HG02763 (cell line): ENCODE measurements around the gene OXLD1.

Source experiments
- ATAC-seq: cut with Tn5 transposase; IDR thresholded peaks from one replicate; pipeline ENCODE4 v1.9.1; 2021; ENCODE audit warnings: mild to moderate bottlenecking, moderate library complexity; ENCODE audit not compliant: unreplicated experiment

OXLD1 gene

GRCh38 chr17:81702934-81703746 is 36.7 kb upstream of the OXLD1 start, which contains the start of gene MRPL12:
Gene MRPL12 (plus strand): TSS chr17:81703367. CDS start chr17:81703502, 135 bp downstream.
- ATAC-seq: peak; percentile 90

- no peak for ATAC-seq
Observed at GRCh38 chr17:81701288-81702071, 35.1 kb upstream of the OXLD1 start.

- ATAC-seq: no peak
Observed at GRCh38 chr17:81700353-81701287, 34.2 kb upstream of the OXLD1 start.

GRCh38 chr17:81697261-81698044 is 31.0 kb upstream of the OXLD1 start:
- no peak for ATAC-seq

- ATAC-seq: no peak
Observed at GRCh38 chr17:81696218-81696941, 30.0 kb upstream of the OXLD1 start.

GRCh38 chr17:81695801-81696200 is 29.4 kb upstream of the OXLD1 start:
- ATAC-seq: no peak

- ATAC-seq: no peak
Observed at GRCh38 chr17:81695211-81695610, 28.8 kb upstream of the OXLD1 start.

GRCh38 chr17:81694810-81695209 is 28.4 kb upstream of the OXLD1 start:
- no peak for ATAC-seq

- ATAC-seq: no peak
Observed at GRCh38 chr17:81693509-81694210, 27.3 kb upstream of the OXLD1 start.

GRCh38 chr17:81691608-81692007 is 25.2 kb upstream of the OXLD1 start:
- ATAC-seq: no peak

- ATAC-seq: no peak
Observed at GRCh38 chr17:81691196-81691595, 24.8 kb upstream of the OXLD1 start.

GRCh38 chr17:81690549-81690948 is 24.1 kb upstream of the OXLD1 start:
- ATAC-seq: no peak

GRCh38 chr17:81690066-81690465 is 23.7 kb upstream of the OXLD1 start:
- no peak for ATAC-seq

GRCh38 chr17:81688616-81689015 is 22.2 kb upstream of the OXLD1 start:
- ATAC-seq: no peak

GRCh38 chr17:81687770-81688541 is 21.6 kb upstream of the OXLD1 start:
- no peak for ATAC-seq

- ATAC-seq: no peak
Observed at GRCh38 chr17:81686614-81687013, 20.2 kb upstream of the OXLD1 start.

- ATAC-seq: no peak
Observed at GRCh38 chr17:81685108-81685507, 18.7 kb upstream of the OXLD1 start.

GRCh38 chr17:81684442-81684911 is 18.1 kb upstream of the OXLD1 start:
- ATAC-seq: no peak
